Mesothelial cell of epicardium (in vitro differentiated cells): ENCODE measurements around the gene TMEM151B. TPM values are rescaled to one million over a fixed set of nuclear protein-coding genes. Genes with fewer than 3 reads are reported as not detected.

ENCODE experiments used
- DNase-seq, 2 experiments: peaks; one replicate each; pipeline ENCODE4 v3.0.0; 2021; ENCODE audit warnings: low spot score in 2 of 2; ENCODE audit not compliant: unreplicated experiment in 2 of 2
- H3K27ac Mint-ChIP-seq: 2 replicates; pipeline ENCODE4 v1.8.0; 2021; ENCODE audit warnings: mixed read lengths
- H3K27me3 Mint-ChIP-seq: 2 replicates; pipeline ENCODE4 v1.8.0; 2021; ENCODE audit warnings: low read depth, mixed read lengths
- H3K36me3 Mint-ChIP-seq: 2 replicates; pipeline ENCODE4 v1.8.0; 2021; ENCODE audit warnings: mixed read lengths
- H3K4me1 Mint-ChIP-seq: 2 replicates; pipeline ENCODE4 v1.8.0; 2021; ENCODE audit warnings: mixed read lengths
- H3K4me3 Mint-ChIP-seq: 2 replicates; pipeline ENCODE4 v1.8.0; 2021; ENCODE audit warnings: mild to moderate bottlenecking, moderate library complexity, mixed read lengths
- H3K9me3 Mint-ChIP-seq: 2 replicates; pipeline ENCODE4 v1.8.0; 2021; ENCODE audit warnings: mixed read lengths
- total RNA-seq: library from RNA; stranded (reverse); gene quantifications from 3 replicates; pipeline ENCODE4 v1.2.1, GENCODE V29; 2021
- TF ChIP-seq, protein P1 (sequence below): fragments of 200-600 bp; sonication (generic); IDR thresholded peaks from one replicate; pipeline ENCODE4 v1.5.0; 2021; ENCODE audit warnings: antibody characterized with exemption; ENCODE audit not compliant: unreplicated experiment

The TMEM151B gene
- total RNA-seq, 1 donor from 2014 or later: 0.56 TPM

GRCh38 chr6:44284121-44284520 is 13.9 kb downstream of the TMEM151B start:
- peaks cover 82% of the 10 kb centered on the region for H3K27me3 Mint-ChIP-seq
- no peak overlapping the region for H3K4me3 Mint-ChIP-seq
- no peak for DNase-seq
- H3K4me1 Mint-ChIP-seq: no peaks in the 10 kb centered on the region
- no peaks in the 10 kb centered on the region for H3K36me3 Mint-ChIP-seq
- no peak overlapping the region for H3K27ac Mint-ChIP-seq
- TF ChIP-seq, protein P1, sequence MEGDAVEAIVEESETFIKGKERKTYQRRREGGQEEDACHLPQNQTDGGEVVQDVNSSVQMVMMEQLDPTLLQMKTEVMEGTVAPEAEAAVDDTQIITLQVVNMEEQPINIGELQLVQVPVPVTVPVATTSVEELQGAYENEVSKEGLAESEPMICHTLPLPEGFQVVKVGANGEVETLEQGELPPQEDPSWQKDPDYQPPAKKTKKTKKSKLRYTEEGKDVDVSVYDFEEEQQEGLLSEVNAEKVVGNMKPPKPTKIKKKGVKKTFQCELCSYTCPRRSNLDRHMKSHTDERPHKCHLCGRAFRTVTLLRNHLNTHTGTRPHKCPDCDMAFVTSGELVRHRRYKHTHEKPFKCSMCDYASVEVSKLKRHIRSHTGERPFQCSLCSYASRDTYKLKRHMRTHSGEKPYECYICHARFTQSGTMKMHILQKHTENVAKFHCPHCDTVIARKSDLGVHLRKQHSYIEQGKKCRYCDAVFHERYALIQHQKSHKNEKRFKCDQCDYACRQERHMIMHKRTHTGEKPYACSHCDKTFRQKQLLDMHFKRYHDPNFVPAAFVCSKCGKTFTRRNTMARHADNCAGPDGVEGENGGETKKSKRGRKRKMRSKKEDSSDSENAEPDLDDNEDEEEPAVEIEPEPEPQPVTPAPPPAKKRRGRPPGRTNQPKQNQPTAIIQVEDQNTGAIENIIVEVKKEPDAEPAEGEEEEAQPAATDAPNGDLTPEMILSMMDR: no peak
- no peaks in the 10 kb centered on the region for H3K9me3 Mint-ChIP-seq

GRCh38 chr6:44284867-44285266 is 14.6 kb downstream of the TMEM151B start:
- no peak for DNase-seq
- no peak overlapping the region for H3K4me3 Mint-ChIP-seq
- no peaks in the 10 kb centered on the region for H3K4me1 Mint-ChIP-seq
- H3K9me3 Mint-ChIP-seq: no peaks in the 10 kb centered on the region
- TF ChIP-seq, protein P1: no peak
- no peak overlapping the region for H3K27ac Mint-ChIP-seq
- peaks cover 81% of the 10 kb centered on the region for H3K27me3 Mint-ChIP-seq
- H3K36me3 Mint-ChIP-seq: no peaks in the 10 kb centered on the region

GRCh38 chr6:44285552-44286284 is 15.5 kb downstream of the TMEM151B start:
- no peak overlapping the region for H3K27ac Mint-ChIP-seq
- TF ChIP-seq, protein P1: no peak
- H3K36me3 Mint-ChIP-seq: no peaks in the 10 kb centered on the region
- no peak for DNase-seq
- peaks cover 81% of the 10 kb centered on the region for H3K27me3 Mint-ChIP-seq
- no peaks in the 10 kb centered on the region for H3K9me3 Mint-ChIP-seq
- no peaks in the 10 kb centered on the region for H3K4me1 Mint-ChIP-seq
- no peak overlapping the region for H3K4me3 Mint-ChIP-seq

DNA sequence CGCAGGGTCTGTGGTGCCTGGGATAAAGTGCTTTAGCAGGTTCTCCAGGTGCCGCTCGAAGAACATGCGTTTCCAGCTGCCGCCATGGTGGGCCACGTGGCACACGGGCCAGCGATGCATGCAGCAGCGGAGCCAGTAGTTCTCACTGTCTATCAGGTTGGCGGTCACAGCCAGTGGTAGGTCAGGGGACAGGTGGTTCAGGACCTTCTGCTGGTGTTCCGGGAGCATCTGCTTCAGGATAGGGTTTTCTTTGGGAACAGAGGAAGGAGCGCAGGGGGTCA is 16.0 kb downstream of the TMEM151B start:
- TF ChIP-seq, protein P1: no peak
- H3K27me3 Mint-ChIP-seq: peaks cover 82% of the 10 kb centered on the region
- no peak overlapping the region for H3K27ac Mint-ChIP-seq
- no peaks in the 10 kb centered on the region for H3K9me3 Mint-ChIP-seq
- no peak for DNase-seq
- H3K4me3 Mint-ChIP-seq: no peak overlapping the region
- H3K36me3 Mint-ChIP-seq: no peaks in the 10 kb centered on the region
- no peaks in the 10 kb centered on the region for H3K4me1 Mint-ChIP-seq

DNA sequence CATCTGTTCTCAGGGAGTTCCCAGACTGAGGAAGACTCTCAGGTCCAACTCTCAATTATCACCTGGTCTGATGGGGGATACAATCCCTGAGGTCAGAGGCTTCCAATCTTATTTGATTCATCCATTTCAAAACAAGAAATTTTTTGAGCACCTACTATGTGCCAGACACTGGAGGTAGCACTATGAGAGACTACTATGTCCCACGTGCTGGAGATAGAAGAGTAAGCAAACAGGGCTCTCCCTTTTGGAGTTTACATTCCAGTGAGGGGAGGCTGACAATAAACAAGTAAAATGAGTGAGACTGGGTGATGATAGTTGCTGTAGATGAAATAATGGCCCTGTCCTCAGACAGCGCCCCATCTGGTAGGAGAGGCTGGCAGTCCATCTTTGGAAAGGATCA is 16.5 kb downstream of the TMEM151B start:
- H3K36me3 Mint-ChIP-seq: no peaks in the 10 kb centered on the region
- H3K27ac Mint-ChIP-seq: no peak overlapping the region
- TF ChIP-seq, protein P1: no peak
- no peak overlapping the region for H3K4me3 Mint-ChIP-seq
- H3K9me3 Mint-ChIP-seq: no peaks in the 10 kb centered on the region
- no peak for DNase-seq
- H3K27me3 Mint-ChIP-seq: peaks cover 87% of the 10 kb centered on the region
- no peaks in the 10 kb centered on the region for H3K4me1 Mint-ChIP-seq
